ENCODE results near the gene BBS9.

Gene BBS9

DNA sequence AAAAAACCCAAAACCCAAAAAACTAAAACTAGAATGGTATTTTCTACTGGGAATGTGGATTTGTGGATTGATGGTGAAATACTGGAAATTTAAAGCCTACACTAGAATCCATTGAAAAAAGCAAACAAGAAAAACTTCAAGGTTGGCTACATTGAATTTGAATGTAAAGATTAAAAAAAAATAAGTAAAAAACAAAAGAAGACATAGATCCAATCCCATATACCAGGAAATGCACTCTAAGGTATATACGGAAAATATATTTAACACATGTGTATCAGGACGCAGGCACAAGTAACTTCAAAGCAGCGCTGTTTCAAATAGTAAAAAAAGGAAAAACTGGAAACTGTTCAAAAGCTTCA lies 754 bp upstream of the BBS9 start:
- no peak for DNase-seq

DNA sequence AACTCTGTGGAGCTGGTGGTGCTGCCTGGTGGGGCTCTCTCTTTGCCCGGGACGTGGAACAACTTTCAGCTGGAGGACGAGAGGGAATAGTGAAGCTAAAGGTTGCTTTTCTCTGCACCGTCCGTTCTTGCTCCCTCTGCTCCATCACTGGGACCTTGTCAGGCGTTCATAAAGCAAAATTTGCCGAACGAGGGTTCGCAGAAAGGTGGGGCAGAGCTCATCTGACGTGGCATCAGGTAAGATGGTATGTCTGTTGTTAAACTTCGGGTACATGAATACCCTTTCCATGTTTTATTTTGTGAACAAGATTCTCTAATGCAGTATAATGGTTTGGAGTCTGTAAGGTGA lies 416 bp downstream of the BBS9 start:
- no peak for DNase-seq

DNA sequence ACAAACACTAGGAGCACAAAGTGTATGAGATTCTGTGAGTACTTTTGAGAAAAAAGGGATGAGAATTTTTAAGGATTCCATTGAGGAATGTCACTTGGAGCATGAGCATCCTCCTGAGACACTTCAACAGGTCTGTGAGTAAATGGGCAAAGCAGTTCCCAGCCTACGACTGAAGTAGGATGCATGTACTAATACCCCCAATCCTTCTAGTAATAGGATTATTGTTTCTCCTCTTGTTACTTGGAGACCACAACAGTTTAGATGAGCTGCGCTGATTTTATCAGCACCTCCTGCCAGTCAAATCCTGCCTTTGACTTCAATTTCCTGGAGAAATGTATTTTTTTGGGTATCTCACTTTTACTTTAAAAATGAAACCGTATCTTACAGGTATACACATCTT lies 820 bp downstream of the BBS9 start:
- peak; percentile 37 for DNase-seq

GRCh38 chr7:33137103-33137502 lies 7.7 kb downstream of the BBS9 start:
- DNase-seq: no peak

DNA sequence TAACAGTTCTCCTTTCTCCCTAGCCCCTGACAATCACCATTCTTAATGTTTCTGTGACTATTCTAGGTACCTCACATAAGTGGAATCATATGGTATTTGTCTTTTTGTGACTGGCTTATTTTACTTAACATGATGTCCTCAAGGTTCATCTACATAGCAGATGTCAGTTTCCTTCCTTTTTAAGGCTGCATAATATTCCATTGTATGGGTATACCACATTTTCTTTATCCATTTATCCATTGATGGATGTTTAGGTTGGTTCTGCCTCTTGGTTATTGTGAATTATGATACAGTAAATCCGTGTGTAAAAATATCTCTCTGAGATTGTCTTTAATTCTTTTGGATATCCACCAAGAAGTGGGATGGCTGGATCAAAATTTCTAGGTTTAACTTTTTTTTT lies 13.2 kb downstream of the BBS9 start:
- no peak for DNase-seq

DNA sequence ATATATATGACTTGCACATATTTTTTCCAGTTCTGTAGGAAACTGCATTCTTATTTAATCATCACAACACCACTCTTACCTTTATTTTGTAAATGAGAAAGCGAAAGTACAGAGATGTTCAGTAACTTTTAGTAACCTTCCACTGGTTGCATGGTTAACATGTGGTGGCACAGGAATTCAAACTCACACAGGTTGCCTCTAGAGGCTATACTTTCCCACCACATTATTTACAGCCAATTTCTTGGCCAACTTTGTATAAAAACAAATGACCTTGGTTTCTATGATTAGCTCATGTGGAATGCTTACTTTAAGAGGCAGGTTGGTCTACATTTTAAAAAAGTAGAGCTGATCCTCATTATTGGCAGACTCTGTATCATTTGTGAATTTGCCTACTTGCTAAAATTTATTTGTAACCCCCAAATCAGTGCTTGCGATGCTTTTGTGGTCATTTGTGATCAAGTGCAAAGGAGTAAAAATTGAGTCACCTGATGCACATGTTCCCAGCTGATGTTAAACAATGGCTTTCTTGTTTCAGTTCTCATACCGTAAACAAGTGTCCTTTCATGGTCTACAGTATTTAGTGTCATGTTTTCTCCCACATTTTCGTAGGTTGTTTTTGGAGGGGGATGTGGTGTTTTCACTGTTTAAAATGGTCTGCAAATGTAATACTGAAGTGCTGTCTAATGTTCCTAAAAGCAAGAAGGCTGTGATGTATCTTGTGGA lies 14.8 kb downstream of the BBS9 start:
- no peak for DNase-seq

- no peak for DNase-seq
Observed at GRCh38 chr7:33145156-33145555, 15.8 kb downstream of the BBS9 start.

GRCh38 chr7:33152087-33152486 lies 22.7 kb downstream of the BBS9 start:
- no peak for DNase-seq

DNA sequence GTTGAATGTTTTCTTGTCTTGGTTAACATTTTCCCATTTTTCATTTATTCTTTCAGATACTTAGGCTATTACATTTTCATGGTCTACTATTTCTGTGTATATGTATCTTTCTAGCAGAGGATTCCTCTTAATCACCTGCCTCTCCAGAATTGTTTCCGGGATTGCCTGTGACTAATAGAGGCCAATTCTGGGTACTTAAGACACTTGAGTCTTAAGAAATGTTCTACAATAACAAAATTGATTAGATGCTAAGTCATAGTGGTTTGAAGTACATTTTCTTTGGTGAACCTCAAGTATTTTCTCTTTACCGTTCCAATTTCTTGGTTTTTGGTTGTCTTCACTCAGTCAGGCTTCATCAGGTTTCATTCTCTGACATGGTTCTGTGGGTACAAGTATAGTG lies 26.4 kb downstream of the BBS9 start:
- DNase-seq: no peak

DNA sequence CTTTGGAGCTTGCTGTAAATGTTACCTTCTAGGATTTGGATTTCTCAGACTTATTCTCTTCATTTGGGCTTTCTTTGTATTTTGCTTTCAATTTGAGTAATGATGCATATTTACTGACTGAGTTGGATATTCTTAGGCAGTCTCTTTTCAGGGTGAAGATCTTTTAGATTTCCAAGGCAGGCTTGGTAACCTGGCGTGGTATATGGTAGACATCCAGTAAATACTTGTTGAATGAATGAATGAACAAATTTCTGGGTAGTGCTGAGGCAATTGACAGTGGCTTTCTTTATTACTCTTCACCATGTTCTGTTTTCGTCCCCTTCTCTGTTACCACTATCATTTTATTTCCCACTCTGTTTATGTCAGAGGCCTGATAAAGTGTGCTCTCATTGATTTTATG lies 27.1 kb downstream of the BBS9 start:
- no peak for DNase-seq

GRCh38 chr7:33157311-33157710 lies 27.9 kb downstream of the BBS9 start:
- no peak for DNase-seq

DNA sequence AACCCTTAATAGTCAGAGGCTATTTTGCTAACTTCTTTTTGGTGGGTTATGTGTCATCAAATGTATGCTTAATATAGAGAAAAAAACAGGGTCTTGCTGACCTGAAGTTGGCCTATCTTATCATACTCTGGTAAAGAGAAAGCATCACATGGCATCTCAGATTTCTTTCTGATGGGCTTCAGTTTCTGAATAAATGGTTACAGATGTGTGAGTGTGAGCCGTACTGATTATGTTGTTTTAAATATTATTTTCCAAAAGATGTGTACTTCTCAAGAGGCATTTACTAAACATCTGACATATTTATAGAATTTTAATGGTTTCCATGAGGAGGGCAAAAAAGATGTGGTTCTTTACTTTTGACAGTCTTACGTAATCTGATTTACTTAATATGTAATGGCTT lies 28.4 kb downstream of the BBS9 start:
- no peak for DNase-seq

GRCh38 chr7:33177876-33178275 lies 48.5 kb downstream of the BBS9 start:
- no peak for DNase-seq

- no peak for DNase-seq
Observed at GRCh38 chr7:33179519-33179918, 50.2 kb downstream of the BBS9 start.

GRCh38 chr7:33183504-33183903 lies 54.1 kb downstream of the BBS9 start:
- no peak for DNase-seq

- DNase-seq: no peak
Observed at GRCh38 chr7:33184828-33185227, 55.5 kb downstream of the BBS9 start.

- peak; percentile 48 for DNase-seq
Observed at GRCh38 chr7:33185786-33186185, 56.4 kb downstream of the BBS9 start.

GRCh38 chr7:33186192-33186591 lies 56.8 kb downstream of the BBS9 start:
- DNase-seq: no peak

- no peak for DNase-seq
Observed at GRCh38 chr7:33190688-33191304, 61.4 kb downstream of the BBS9 start.

DNA sequence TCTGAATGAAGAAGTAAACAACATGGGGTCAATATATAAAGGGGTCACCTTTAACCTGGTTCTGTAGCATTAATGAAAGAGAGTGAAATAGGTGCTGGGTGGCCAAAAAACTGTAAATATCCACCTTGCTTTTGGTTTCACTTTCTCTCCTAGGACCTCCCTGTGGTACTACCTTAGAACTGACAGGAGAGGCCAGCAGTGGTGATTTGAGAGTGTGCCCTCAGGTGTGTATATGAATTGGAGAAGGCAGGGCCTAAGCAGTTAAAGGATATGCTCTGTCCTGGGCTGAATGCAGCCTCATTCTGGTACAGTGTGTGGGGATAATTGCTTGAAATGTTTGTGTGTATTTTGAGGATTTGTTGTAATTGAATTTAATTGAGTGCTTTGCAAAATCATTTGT lies 62.0 kb downstream of the BBS9 start:
- peak; percentile 41 for DNase-seq

DNA sequence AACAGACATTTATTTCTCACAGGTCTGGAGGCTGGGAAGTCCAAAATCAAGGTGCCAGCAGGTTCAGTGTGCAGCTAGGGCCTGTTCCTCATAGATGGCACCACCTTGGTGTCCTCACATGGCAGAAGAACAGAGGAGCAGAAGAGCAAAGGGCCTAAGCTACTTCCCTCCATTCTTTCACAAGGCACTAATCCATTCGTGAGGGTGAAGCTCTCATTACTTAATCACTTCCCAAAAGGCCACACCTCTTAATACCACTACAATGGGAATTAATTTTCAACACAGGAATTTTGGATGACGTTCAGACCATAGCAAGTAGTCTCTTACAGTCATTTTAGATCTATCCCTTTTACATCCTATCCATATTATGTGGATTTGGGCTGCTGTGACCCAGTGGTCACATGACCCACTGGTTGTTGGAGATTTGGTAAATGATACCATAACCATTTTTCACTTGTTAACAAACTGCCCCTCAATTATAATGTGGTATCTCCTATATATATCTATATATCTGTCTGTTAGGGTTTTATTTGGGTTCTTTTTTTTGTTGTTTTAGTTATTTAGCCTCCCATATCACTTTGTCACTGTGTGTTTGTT lies 63.4 kb downstream of the BBS9 start:
- DNase-seq: no peak

DNA sequence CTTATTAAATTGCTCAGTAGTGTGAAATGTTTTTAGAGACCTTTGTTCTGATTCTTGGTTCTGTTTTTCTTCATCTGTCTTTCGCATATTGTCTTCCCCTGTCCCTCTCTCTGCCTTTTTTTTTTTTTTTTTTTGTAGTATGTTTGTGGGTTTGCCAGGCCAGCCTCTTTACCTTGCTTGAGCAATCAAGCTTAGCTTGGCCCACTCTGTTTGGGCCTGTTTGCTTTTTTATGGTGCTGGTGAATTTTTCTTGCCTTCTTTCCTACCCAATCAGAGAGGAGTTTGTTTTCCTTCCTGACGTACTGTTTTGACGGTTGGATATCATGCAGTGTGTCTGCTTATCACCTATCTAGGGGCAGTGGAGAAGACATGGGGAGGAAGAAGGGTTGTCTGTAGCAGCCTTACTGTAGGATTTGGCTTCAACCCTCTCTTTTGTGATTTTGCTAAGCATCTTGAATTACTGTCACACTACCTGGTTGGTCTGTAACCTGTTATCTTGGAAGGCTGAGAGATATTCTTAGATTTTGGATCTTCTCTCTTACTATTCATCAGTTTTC lies 64.0 kb downstream of the BBS9 start:
- DNase-seq: no peak

DNA sequence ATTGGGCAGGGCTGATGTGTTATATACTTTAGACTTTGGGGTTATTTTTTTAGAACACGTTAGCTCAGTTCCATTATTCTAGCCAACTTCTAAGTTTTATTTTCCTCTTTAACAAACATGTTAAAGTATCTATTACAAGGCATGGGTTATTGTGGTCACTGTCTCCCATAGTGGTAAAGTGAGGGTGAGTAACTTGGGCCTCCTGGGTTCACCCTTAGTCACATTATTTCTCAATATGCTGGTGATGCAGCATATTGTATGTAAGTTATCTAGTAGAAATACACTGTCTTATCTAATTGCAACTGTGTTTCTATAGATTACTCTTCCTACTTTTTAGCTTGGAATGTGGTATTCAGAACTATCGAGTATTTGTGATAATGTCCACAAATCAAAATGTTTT lies 65.9 kb downstream of the BBS9 start:
- DNase-seq: no peak

- no peak for DNase-seq
Observed at GRCh38 chr7:33196221-33196620, 66.9 kb downstream of the BBS9 start.

GRCh38 chr7:33200282-33200681 lies 70.9 kb downstream of the BBS9 start:
- DNase-seq: no peak
